Measurements from ENCODE around the gene SEMA6A.
"Not testable (repeated sequence)": the region's sequence is repeated elsewhere in the genome, so short reads cannot be mapped to it uniquely, and the experiment has no call there.

SEMA6A gene

GRCh38 chr5:116523182-116523581 is 51.4 kb downstream of the SEMA6A start:
- not testable (repeated sequence) for DNase-seq (ENCODE audit: low read depth in 3 of 3)

GRCh38 chr5:116522356-116523136 is 52.1 kb downstream of the SEMA6A start:
- DNase-seq (ENCODE audit: low read depth in 3 of 3) = no peak

- DNase-seq (ENCODE audit: low read depth in 3 of 3) = no peak
Measured at GRCh38 chr5:116521173-116521872, 53.3 kb downstream of the SEMA6A start.

- DNase-seq (ENCODE audit: low read depth in 3 of 3) = no peak
Measured at GRCh38 chr5:116520771-116521170, 53.9 kb downstream of the SEMA6A start.

GRCh38 chr5:116518423-116518822 is 56.2 kb downstream of the SEMA6A start:
- DNase-seq (ENCODE audit: low read depth in 3 of 3) = no peak

GRCh38 chr5:116517488-116517887 is 57.1 kb downstream of the SEMA6A start:
- no peak for DNase-seq (ENCODE audit: low read depth in 3 of 3)

GRCh38 chr5:116516021-116516420 is 58.6 kb downstream of the SEMA6A start:
- DNase-seq (ENCODE audit: low read depth in 3 of 3) = no peak

GRCh38 chr5:116514421-116514970 is 60.1 kb downstream of the SEMA6A start:
- DNase-seq (ENCODE audit: low read depth in 3 of 3) = no peak

- no peak for DNase-seq (ENCODE audit: low read depth in 3 of 3)
Measured at GRCh38 chr5:116510517-116510916, 64.1 kb downstream of the SEMA6A start.

- DNase-seq (ENCODE audit: low read depth in 3 of 3) = no peak
Measured at GRCh38 chr5:116509483-116510244, 65.0 kb downstream of the SEMA6A start.

- DNase-seq (ENCODE audit: low read depth in 3 of 3) = no peak
Measured at GRCh38 chr5:116508835-116509234, 65.8 kb downstream of the SEMA6A start.

- DNase-seq (ENCODE audit: low read depth in 3 of 3) = no peak
Measured at GRCh38 chr5:116507941-116508655, 66.5 kb downstream of the SEMA6A start.

GRCh38 chr5:116507051-116507537 is 67.5 kb downstream of the SEMA6A start:
- no peak for DNase-seq (ENCODE audit: low read depth in 3 of 3)

GRCh38 chr5:116506488-116506887 is 68.1 kb downstream of the SEMA6A start:
- no peak for DNase-seq (ENCODE audit: low read depth in 3 of 3)

- no peak for DNase-seq (ENCODE audit: low read depth in 3 of 3)
Measured at GRCh38 chr5:116504593-116505166, 69.9 kb downstream of the SEMA6A start.

GRCh38 chr5:116502616-116503015 is 72.0 kb downstream of the SEMA6A start:
- no peak for DNase-seq (ENCODE audit: low read depth in 3 of 3)

- no peak for DNase-seq (ENCODE audit: low read depth in 3 of 3)
Measured at GRCh38 chr5:116502138-116502537, 72.5 kb downstream of the SEMA6A start.

GRCh38 chr5:116498503-116499048 is 76.0 kb downstream of the SEMA6A start:
- no peak for DNase-seq (ENCODE audit: low read depth in 3 of 3)

- DNase-seq (ENCODE audit: low read depth in 3 of 3) = no peak
Measured at GRCh38 chr5:116497631-116498030, 77.0 kb downstream of the SEMA6A start.

GRCh38 chr5:116495786-116496357 is 78.8 kb downstream of the SEMA6A start:
- DNase-seq (ENCODE audit: low read depth in 3 of 3) = no peak
